Transverse colon (tissue), 4 donors: ENCODE measurements around the gene LRP4.

ENCODE experiments used
- POLR2AphosphoS5 ChIP-seq, 3 donors: sonication (generic); formaldehyde crosslinking; IDR thresholded peaks; one replicate each; pipeline ENCODE4 v1.6.1; 2016; ENCODE audit warnings: antibody characterized with exemption in 3 of 3
- TF ChIP-seq, protein P1 (sequence below), 5 experiments: fragments of 200-600 bp in 3 of 5; fragments of 450-650 bp in 2 of 5; sonication (generic) in 3 of 5; IDR thresholded peaks; 1 replicate in 2 of 5; 2 replicates in 3 of 5; pipeline ENCODE4 v1.5.1; 2016 to 2017; ENCODE audit warnings: antibody characterized with exemption in 5 of 5, inconsistent platforms in 3 of 5, mild to moderate bottlenecking in 2 of 5, moderate library complexity in 1 of 5

DNA sequence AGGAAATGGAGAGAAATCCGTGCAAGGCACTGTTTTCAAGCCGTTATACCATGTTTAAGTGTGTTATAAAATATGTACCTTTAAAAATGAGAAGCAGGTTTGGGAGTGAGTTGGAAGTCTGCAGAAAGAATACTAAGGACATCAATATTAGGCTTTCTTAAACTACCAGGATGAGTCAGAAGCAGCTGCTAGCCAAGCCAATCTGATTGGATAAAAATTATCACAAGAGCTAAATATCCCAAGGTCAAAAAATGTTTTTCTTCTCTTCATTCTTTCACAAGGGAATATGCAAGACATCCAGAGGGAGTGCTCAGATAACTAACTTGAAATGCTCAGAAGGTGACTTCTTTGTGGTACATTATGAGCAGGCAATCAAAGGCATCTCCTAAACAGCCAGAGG, 53.0 kb downstream of the LRP4 start:
- TF ChIP-seq, protein P1, sequence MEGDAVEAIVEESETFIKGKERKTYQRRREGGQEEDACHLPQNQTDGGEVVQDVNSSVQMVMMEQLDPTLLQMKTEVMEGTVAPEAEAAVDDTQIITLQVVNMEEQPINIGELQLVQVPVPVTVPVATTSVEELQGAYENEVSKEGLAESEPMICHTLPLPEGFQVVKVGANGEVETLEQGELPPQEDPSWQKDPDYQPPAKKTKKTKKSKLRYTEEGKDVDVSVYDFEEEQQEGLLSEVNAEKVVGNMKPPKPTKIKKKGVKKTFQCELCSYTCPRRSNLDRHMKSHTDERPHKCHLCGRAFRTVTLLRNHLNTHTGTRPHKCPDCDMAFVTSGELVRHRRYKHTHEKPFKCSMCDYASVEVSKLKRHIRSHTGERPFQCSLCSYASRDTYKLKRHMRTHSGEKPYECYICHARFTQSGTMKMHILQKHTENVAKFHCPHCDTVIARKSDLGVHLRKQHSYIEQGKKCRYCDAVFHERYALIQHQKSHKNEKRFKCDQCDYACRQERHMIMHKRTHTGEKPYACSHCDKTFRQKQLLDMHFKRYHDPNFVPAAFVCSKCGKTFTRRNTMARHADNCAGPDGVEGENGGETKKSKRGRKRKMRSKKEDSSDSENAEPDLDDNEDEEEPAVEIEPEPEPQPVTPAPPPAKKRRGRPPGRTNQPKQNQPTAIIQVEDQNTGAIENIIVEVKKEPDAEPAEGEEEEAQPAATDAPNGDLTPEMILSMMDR (IDR thresholded peaks at IDR 0.05), result no peak
- no peak for TF ChIP-seq POLR2AphosphoS5 (IDR thresholded peaks at IDR 0.05)
